ENCODE measurements around the gene EPB42.

- TF ChIP-seq, protein P1, sequence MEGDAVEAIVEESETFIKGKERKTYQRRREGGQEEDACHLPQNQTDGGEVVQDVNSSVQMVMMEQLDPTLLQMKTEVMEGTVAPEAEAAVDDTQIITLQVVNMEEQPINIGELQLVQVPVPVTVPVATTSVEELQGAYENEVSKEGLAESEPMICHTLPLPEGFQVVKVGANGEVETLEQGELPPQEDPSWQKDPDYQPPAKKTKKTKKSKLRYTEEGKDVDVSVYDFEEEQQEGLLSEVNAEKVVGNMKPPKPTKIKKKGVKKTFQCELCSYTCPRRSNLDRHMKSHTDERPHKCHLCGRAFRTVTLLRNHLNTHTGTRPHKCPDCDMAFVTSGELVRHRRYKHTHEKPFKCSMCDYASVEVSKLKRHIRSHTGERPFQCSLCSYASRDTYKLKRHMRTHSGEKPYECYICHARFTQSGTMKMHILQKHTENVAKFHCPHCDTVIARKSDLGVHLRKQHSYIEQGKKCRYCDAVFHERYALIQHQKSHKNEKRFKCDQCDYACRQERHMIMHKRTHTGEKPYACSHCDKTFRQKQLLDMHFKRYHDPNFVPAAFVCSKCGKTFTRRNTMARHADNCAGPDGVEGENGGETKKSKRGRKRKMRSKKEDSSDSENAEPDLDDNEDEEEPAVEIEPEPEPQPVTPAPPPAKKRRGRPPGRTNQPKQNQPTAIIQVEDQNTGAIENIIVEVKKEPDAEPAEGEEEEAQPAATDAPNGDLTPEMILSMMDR (conservative IDR thresholded peaks at IDR 0.05; ENCODE audit: low read depth, low read length) = no peak
- TF ChIP-seq EZH2 (IDR thresholded peaks at IDR 0.05; ENCODE audit: low read length, unreplicated experiment) = no peak
- TF ChIP-seq EZH2phosphoT487 (IDR thresholded peaks at IDR 0.05; ENCODE audit: borderline replicate concordance, low read length) = no peak
Observed at GRCh38 chr15:43196760-43197548, 23.9 kb downstream of the EPB42 start.

All from PC-3 (cell line).